HepG2 (cell line): ENCODE data around the gene BOLA3. TPM values are rescaled to one million over a fixed set of nuclear protein-coding genes. Genes with fewer than 3 reads are reported as not detected.

Source experiments
- ATF4 ChIP-seq, 2 experiments: fragments of 450-650 bp in 1 of 2; sonication (generic) in 1 of 2; formaldehyde crosslinking; IDR thresholded peaks; 2 replicates each; pipeline versions ENCODE4 v1.5.0 to v1.8.0; 2020 to 2022; ENCODE audit warnings: mild to moderate bottlenecking in 1 of 2, missing genetic modification reagents in 1 of 2
- DZIP1 ChIP-seq: sonication (generic); formaldehyde crosslinking; IDR thresholded peaks from 2 replicates; pipeline ENCODE4 v1.5.0; 2020; ENCODE audit warnings: mild to moderate bottlenecking, missing genetic modification reagents
- GLMP ChIP-seq: sonication (generic); formaldehyde crosslinking; IDR thresholded peaks from 2 replicates; pipeline ENCODE4 v1.9.0; 2021; ENCODE audit warnings: missing genetic modification reagents, mild to moderate bottlenecking, borderline replicate concordance
- GTF3A ChIP-seq: sonication (generic); formaldehyde crosslinking; conservative IDR thresholded peaks from 2 replicates; pipeline ENCODE4 v1.4.0; 2020; ENCODE audit warnings: mild to moderate bottlenecking, missing genetic modification reagents
- KMT2B ChIP-seq: IDR thresholded peaks from 2 replicates; pipeline ENCODE4 v1.6.1; 2016; ENCODE audit warnings: missing genetic modification reagents, missing compliant biosample characterization
- NFE2L1 ChIP-seq: sonication (generic); formaldehyde crosslinking; IDR thresholded peaks from 2 replicates; pipeline ENCODE4 v1.4.0; 2020; ENCODE audit warnings: missing genetic modification reagents, mild to moderate bottlenecking, borderline replicate concordance
- NFYC ChIP-seq: IDR thresholded peaks from 2 replicates; pipeline ENCODE4 v1.6.1; 2016; ENCODE audit warnings: missing genetic modification reagents, missing compliant biosample characterization
- POLR2AphosphoS5 ChIP-seq: IDR thresholded peaks from 2 replicates; pipeline ENCODE4 v1.6.1; 2012; ENCODE audit warnings: low read depth, low read length
- STAT5B ChIP-seq: sonication (generic); formaldehyde crosslinking; IDR thresholded peaks from 2 replicates; pipeline ENCODE4 v1.4.0; 2020; ENCODE audit warnings: missing genetic modification reagents
- ZFP62 ChIP-seq: sonication (generic); formaldehyde crosslinking; IDR thresholded peaks from 2 replicates; pipeline ENCODE4 v1.4.0; 2020; ENCODE audit warnings: missing genetic modification reagents
- ZNF572 ChIP-seq: sonication (generic); formaldehyde crosslinking; IDR thresholded peaks from 2 replicates; pipeline ENCODE4 v1.5.1; 2020; ENCODE audit warnings: mild to moderate bottlenecking, missing genetic modification reagents
- ZNF597 ChIP-seq: sonication (generic); formaldehyde crosslinking; IDR thresholded peaks from 2 replicates; pipeline ENCODE4 v1.5.0; 2020; ENCODE audit warnings: missing genetic modification reagents
- ZNF678 ChIP-seq: sonication (generic); formaldehyde crosslinking; IDR thresholded peaks from 2 replicates; pipeline ENCODE4 v1.4.0; 2020; ENCODE audit warnings: mild to moderate bottlenecking, missing genetic modification reagents
- ZNF749 ChIP-seq: sonication (generic); formaldehyde crosslinking; IDR thresholded peaks from 2 replicates; pipeline ENCODE4 v1.8.0; 2022; ENCODE audit warnings: mild to moderate bottlenecking, missing genetic modification reagents, moderate library complexity, borderline replicate concordance
- ZNF839 ChIP-seq: sonication (generic); formaldehyde crosslinking; IDR thresholded peaks from 2 replicates; pipeline ENCODE4 v1.4.0; 2020; ENCODE audit warnings: missing genetic modification reagents, mild to moderate bottlenecking, borderline replicate concordance
- polyA plus RNA-seq, 8 experiments: library from polyadenylated mRNA; depleted of rRNA in 3 of 8; stranded (reverse) in 7 of 8; unstranded in 1 of 8; fragments of >200 nt; fragmentation: Illumina TruSeq in 4 of 8; extraction: Trizol in 4 of 8; gene quantifications; 2 replicates each; pipeline versions ENCODE4 v1.2.1 to v1.2.3, GENCODE V29; 2011 to 2016; ENCODE audit warnings: low read depth in 4 of 8, missing spikeins in 1 of 8, mixed read lengths in 1 of 8; ENCODE audit not compliant: insufficient read depth in 1 of 8
- total RNA-seq, 5 experiments: library from RNA; depleted of rRNA; stranded (reverse); fragments of >200 nt; fragmentation: Illumina TruSeq; extraction: Trizol; gene quantifications; 2 replicates each; pipeline ENCODE4 v1.2.3, GENCODE V29; 2016; ENCODE audit warnings: low read depth in 1 of 5
- TF ChIP-seq, protein P1 (sequence below): fragments of 450-650 bp; IDR thresholded peaks from 2 replicates; pipeline ENCODE4 v1.6.1; 2016
- TF ChIP-seq, protein P2 (sequence below): sonication (generic); formaldehyde crosslinking; IDR thresholded peaks from 2 replicates; pipeline ENCODE4 v1.9.0; 2021; ENCODE audit warnings: missing genetic modification reagents, borderline replicate concordance

Gene BOLA3
- total and polyA plus RNA-seq, 2 of the 13 experiments (the other 11 are each of a cell fraction or from before 2014, with no cell fraction given), result 89.7 to 170 TPM

DNA sequence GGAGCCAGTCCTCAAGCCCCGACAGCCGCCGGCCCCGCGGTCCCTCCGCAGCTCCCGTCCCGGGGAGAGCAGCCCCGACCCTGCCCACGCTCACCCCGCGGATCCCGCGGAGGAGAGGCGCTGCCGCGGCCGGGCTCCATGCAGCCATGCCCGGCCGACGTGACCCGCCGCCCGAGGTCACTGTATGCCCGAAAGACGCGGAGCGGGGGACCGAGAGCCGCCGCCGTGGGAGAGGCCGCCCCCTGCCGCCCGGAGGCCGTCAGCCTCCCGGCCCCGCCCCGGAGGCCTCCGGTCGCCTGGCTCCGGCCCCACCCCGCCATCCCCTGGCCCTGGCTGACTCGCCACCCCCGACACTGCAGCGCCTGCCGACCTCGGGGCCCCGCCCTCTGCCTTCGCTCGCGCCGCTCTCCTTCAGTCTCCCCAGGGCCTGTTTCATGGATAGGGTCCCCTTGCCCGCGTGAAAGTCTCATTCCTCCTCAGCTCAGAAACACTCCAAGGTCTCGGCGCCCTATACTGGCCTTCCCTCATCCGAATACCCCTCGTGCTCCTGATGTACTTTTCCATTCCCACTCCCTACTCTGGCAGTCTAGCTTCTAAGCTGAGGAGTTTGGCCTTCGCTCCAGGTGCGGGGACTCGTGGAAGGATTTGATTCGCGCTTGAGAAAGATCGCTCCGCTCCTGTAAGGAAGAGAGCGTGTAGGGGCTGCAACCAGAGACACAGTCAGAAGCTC is at the start of gene BOLA3 (continued):
- TF ChIP-seq ATF4 (CRISPR knock-in tag; IDR thresholded peaks at IDR 0.05) (peak in 1 of 2 experiments; percentile 62; a peak in 2 of 4 replicates), GLMP (CRISPR knock-in tag) (no peak), ZNF572 (CRISPR knock-in tag) (no peak), POLR2AphosphoS5 (peak; percentile 74), ZNF678 (no peak), ZFP62 (CRISPR knock-in tag) (no peak), KMT2B (peak; percentile 74), GTF3A (peak; percentile 90; the same call in 1 of the 2 replicates), STAT5B (CRISPR knock-in tag) (no peak), NFYC (CRISPR knock-in tag) (no peak), NFE2L1 (CRISPR knock-in tag) (0 out of 2 replicates have a peak, but pooled peaks have one; percentile 21), ZNF749 (CRISPR knock-in tag) (no peak; the same call in 1 of the 2 replicates), ZNF839 (CRISPR knock-in tag) (no peak; the same call in 1 of the 2 replicates), DZIP1 (CRISPR knock-in tag) (no peak), ZNF597 (CRISPR knock-in tag) (no peak)
- TF ChIP-seq, protein P1, sequence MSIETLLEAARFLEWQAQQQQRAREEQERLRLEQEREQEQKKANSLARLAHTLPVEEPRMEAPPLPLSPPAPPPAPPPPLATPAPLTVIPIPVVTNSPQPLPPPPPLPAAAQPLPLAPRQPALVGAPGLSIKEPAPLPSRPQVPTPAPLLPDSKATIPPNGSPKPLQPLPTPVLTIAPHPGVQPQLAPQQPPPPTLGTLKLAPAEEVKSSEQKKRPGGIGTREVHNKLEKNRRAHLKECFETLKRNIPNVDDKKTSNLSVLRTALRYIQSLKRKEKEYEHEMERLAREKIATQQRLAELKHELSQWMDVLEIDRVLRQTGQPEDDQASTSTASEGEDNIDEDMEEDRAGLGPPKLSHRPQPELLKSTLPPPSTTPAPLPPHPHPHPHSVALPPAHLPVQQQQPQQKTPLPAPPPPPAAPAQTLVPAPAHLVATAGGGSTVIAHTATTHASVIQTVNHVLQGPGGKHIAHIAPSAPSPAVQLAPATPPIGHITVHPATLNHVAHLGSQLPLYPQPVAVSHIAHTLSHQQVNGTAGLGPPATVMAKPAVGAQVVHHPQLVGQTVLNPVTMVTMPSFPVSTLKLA, result no peak
- TF ChIP-seq, protein P2, sequence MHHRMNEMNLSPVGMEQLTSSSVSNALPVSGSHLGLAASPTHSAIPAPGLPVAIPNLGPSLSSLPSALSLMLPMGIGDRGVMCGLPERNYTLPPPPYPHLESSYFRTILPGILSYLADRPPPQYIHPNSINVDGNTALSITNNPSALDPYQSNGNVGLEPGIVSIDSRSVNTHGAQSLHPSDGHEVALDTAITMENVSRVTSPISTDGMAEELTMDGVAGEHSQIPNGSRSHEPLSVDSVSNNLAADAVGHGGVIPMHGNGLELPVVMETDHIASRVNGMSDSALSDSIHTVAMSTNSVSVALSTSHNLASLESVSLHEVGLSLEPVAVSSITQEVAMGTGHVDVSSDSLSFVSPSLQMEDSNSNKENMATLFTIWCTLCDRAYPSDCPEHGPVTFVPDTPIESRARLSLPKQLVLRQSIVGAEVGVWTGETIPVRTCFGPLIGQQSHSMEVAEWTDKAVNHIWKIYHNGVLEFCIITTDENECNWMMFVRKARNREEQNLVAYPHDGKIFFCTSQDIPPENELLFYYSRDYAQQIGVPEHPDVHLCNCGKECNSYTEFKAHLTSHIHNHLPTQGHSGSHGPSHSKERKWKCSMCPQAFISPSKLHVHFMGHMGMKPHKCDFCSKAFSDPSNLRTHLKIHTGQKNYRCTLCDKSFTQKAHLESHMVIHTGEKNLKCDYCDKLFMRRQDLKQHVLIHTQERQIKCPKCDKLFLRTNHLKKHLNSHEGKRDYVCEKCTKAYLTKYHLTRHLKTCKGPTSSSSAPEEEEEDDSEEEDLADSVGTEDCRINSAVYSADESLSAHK, result no peak
